HL-60 (cell line): ENCODE results near the gene COX14.

Experiments
- GABPA ChIP-seq: IDR thresholded peaks from 2 replicates; pipeline ENCODE4 v1.6.1; 2012; ENCODE audit warnings: low read depth
- TF ChIP-seq, protein P1 (sequence below): IDR thresholded peaks from one replicate; pipeline ENCODE4 v1.5.1; 2011; ENCODE audit warnings: low read length, control low read depth, inconsistent platforms; ENCODE audit not compliant: insufficient read depth

DNA sequence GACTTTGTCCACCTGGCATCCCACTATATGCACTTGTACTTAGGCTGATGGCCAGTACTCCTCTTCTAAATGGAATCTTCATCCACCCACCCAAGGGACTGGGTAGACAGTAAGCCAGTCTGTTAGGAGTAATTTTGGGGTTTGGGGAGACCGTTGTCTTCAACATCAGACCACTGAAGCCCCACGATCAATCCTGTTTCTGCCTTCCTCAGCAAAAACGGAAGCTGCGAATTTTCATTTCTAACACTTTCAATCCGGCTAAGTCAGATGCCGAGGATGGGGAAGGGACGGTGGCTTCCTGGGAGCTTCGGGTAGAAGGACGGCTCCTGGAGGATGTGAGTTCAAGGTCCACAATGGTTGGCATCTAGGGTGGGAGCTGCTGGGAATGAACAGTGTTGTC is 24.9 kb upstream of the COX14 start:
- TF ChIP-seq GABPA: no peak
- TF ChIP-seq, protein P1, sequence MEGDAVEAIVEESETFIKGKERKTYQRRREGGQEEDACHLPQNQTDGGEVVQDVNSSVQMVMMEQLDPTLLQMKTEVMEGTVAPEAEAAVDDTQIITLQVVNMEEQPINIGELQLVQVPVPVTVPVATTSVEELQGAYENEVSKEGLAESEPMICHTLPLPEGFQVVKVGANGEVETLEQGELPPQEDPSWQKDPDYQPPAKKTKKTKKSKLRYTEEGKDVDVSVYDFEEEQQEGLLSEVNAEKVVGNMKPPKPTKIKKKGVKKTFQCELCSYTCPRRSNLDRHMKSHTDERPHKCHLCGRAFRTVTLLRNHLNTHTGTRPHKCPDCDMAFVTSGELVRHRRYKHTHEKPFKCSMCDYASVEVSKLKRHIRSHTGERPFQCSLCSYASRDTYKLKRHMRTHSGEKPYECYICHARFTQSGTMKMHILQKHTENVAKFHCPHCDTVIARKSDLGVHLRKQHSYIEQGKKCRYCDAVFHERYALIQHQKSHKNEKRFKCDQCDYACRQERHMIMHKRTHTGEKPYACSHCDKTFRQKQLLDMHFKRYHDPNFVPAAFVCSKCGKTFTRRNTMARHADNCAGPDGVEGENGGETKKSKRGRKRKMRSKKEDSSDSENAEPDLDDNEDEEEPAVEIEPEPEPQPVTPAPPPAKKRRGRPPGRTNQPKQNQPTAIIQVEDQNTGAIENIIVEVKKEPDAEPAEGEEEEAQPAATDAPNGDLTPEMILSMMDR: no peak
